Raji (cell line): ENCODE data around the gene CCNY.

Experiments
- POLR2A ChIP-seq: IDR thresholded peaks from 2 replicates; pipeline ENCODE4 v1.6.1; 2011; ENCODE audit warnings: low read depth, low read length, control low read depth; ENCODE audit not compliant: insufficient read depth

CCNY gene

DNA sequence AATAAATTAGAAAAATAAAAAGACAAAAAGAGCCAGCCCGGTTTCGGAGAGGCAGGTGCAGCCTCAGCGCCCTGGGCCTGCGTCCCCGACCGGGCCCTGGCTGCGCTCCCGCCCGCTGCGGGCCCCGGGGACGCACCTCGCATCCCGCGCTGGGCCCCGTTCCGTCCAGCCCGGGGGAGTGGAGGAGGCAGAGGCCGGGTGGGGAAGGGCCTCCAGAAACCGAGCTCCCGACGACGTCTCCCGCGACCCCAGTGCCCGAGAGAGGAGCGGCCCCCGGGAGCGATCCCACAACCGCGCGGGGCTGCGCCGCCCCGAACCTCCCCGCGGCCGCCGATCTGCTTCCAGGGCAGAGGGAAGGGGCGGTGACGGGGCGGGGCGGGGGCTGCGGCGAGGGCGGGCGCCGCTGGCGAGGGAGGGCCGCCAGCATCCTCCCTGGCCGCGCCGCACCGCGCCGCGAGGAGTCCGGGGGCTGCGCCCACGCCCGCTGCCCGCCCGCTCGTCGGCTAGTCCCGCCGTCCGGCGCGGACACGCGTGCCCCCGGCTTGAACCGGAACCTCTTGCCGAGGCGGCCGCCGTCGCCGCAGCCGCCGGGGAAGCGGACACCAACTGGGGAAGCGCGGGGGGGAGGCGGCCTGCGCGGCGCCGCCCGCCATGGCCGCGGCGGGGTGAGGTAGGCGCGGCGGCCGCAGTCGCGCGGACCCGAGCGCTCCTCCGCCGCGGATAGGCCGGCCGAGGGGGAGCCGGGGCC, at the start of gene CCNY:
Gene CCNY, plus strand, starts transcription at position 426 of the 748 bp plus-strand sequence. CDS start 545 bp downstream, outside the sequence.
- peak; percentile 82 for TF ChIP-seq POLR2A

DNA sequence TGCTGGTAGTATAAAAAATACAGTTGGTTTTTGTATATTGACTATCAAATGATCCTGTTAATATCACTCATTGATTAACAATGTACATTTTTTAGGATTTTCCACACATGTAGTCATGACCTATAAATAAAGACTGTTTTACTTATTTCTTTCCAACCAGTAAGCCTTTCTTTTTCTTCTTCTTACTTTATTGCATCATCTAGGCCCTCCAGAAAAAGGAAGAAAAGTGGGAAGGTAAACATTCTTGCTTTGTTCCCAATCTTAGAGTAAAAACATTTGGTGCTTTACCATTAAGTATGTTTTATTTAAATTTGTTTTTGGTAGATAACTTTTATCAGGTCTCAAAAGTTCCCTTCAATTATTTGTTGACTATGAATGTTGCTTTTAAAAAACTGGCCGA, 47.1 kb upstream of the CCNY start:
- no peak for TF ChIP-seq POLR2A

DNA sequence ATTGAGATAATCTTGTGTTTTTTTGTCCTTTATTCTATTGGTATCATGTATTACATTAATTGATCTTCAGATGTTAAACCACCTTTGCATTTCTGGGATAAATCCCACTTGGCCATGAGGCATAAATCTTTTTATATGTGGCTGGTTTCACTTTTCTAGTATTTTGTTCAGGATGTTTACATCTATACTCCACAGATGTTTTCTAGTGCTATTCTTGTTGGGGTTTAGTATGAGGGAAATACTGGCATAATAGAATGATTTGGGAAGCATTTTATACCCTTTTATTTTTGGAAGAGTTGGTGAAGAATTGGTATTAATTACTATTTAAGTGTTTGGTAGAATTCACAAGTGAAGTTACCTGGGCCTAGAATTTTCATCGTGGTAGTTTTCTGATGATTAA, 41.8 kb upstream of the CCNY start:
- no peak for TF ChIP-seq POLR2A

DNA sequence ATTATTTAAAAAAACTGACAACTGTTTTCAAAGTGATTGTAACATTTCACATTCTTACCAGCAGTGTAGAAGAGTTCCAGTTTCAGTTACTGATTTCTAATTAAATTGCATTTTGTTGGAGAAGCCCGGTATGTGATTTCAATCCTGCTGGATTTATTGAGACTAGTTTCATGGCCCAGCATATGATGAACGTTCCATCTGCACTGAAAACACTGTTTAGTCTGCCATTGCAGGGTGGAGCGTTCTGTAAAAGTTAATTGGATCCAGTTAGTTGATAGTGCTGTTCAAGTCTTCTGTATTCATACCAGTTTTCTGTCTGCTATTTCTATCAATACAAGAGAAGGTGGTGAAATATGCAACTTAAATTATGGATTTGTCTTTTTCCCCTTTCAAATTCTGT, 37.3 kb upstream of the CCNY start:
- TF ChIP-seq POLR2A = no peak

DNA sequence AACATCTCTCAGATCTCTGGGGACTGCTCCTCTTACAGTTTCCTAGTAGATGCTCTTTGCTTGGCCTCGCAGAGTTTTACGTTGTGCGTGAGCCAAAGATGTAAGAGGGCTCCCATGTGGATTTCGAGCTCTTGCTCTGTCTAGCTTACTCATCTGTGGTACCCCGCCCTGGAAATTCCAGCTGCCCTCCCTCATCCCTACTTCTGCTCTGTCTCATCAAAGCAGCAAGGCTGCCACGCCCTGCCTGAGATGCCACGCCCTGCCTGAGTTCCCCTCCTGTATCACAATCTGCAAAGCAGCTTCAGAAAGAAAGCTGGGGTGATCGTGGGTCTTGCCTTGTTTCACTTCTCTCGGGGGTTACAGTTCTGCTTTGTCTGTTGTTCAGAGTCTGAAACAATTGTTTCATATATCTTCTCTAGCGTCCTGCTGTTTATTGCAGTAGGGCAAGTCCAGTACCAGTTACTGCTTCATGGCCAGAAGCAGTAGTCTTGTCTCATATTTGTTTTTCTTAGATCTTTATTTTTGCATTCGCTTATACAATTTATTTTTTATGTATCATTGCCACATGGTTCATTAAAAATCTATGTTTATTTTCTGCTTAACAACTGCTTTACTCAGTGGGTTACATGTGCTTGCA, 36.1 kb upstream of the CCNY start:
- TF ChIP-seq POLR2A = no peak

DNA sequence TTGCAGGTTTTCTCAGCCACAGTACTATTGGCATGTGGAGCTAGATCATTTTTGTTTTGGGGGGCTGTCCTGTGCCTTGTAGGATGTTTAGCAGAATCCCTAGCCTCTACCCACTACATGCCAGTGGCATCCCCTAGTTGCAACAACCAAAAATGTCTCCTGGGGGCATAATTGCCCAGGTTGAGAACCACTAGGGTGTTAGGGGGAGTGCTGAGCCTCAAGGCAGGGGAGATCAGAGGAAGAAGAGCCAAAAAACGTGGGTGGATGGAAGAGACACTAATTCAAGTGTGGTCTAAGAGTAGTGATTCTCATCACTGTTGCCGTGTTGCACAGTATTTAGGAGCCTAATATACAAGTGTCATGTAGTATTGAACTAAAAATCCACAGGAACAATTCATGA, 31.7 kb upstream of the CCNY start:
- TF ChIP-seq POLR2A = no peak

DNA sequence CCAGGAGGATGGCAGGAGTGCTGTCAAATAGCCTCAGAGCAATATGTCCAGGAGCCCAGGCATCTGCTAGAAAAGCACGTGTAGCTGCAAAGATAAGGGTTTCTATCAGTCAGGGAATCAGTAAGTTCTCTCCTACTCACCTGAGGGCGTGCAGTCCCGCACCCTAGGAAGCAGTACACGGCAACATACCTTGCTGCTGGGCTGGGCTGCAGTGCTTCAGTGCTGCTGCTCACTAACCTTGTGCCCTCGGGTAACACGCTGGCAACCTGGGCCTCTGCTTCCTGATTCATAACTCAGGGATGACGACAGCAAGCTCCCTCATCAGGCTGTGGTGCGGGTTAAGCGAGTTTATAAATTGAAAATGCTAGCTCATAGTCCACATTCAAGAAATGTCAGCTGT, 29.5 kb upstream of the CCNY start:
- TF ChIP-seq POLR2A = no peak

DNA sequence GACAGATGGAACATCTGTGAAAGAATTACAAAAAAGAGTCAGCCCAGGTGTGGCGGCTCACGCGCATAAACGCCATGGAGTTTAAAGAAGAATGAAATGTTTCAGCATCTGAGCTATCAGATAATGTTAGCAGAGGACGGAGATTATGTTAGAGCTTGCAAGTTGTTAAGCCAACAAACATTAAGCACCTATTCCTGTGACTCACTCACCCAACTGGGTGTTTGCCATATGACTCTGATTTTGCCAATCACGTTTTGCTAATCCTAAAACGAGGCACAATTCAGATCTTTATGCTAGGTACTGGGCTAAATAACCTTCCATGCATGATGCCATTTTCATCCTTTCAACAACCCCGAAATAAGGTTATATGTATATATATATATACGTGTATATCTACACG, 29.0 kb upstream of the CCNY start:
- TF ChIP-seq POLR2A = no peak

DNA sequence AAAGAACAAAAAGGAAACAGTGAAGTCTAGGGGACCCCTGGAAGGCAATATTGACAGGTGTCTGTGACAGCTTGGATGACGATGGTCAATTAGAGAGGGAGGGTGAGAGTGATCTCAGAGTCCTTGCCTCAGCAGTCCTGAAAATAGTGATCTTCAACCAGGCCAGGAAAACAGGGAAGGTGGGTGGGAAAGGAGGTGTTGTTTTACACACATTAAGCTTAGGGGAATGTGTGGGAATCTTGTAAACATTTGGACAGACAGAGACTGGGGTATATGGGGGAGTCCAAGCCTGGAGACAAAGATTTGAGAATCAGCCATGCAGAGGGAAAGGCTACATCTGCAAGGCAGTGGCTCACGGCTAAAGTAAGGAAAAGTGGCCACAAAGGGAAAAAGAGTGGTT, 27.5 kb upstream of the CCNY start:
- TF ChIP-seq POLR2A = no peak

DNA sequence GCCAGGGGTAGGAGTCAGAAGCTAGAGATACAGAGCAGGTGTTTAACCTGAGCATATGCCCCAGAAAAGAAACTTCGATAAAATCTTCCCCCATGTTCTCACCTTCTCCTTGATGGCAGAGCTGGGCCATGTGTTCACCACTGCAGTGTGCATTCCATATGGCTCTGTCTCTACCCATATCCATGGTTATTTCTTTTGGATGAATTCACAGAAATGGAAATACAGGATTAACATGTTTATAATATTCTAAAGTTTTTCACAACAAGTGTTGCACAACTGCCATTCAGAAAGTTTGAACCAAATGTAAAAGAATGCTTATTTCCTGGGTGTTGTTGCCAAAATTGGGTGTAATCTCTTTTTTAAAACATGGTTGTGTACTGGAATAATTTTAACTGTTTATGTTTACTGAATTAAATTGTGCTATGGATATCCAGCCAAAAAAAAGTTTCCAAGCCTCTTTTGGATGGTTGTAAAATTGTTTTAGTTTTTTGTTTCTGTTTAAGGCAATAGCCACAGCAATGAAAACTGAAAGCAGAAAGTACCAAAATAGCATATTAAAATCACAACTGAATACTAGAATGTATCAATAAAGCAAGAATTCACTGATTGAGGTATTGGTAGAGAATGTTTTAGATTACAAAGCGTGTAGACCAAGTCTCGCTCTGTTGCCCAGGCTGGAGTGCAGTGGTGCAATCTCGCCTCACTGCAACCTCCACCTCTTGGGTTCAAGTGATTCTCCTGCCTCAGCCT, 19.9 kb upstream of the CCNY start:
- no peak for TF ChIP-seq POLR2A

DNA sequence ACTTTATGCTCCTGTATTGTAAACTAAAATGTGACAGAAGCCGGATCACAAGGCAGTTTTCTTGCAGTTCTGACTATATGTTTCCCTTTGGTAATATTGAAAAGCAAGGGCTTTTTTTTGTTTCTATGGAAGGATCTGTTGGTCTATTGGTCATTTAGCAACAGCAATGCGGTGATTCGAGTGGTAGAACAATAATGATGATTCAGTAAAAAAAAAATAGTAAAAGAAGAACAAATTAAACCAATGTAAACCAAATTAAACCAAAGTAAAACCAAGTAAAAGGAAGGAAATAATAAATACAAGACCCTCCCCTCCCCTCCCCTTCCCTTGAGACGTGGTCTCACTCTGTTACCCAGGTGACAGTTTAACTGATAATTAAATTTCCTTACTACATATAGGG, 17.8 kb upstream of the CCNY start:
- TF ChIP-seq POLR2A = no peak

DNA sequence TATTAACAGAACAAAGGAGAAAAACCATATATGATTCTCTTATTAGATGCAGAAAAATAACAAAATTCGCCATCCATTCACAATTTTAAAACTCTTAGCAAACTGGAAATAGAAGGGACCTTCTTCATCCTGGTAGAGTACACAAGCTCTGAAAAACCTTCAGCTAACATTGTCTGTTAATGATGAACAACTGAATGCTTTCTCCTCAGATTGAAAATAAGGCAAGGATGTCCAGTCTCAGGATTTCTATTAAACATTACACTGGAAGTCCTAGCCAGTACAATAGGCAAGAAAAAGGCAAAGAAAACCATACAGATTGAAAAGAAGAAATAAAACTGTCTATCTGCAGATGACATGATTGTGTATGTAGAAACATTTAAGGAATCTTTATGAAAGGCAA, 16.0 kb upstream of the CCNY start:
- TF ChIP-seq POLR2A = no peak

DNA sequence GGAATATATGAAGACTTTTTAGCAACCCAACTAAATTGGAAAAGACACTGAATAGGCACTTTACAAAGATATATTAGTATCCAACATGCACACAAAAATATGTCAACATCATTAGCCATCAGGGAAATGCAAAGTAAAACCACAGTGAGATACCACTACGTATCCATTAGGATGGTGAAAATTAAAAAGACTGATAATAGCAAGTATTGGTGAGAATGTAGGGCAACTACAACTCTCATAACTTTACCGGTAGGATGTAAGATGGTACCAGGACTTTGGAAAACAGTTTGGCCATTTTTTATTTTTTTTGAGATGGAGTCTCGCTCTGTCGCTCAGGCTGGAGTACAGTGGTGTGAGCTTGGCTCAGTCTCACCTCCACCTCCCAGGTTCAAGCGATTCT, 13.7 kb upstream of the CCNY start:
- no peak for TF ChIP-seq POLR2A

DNA sequence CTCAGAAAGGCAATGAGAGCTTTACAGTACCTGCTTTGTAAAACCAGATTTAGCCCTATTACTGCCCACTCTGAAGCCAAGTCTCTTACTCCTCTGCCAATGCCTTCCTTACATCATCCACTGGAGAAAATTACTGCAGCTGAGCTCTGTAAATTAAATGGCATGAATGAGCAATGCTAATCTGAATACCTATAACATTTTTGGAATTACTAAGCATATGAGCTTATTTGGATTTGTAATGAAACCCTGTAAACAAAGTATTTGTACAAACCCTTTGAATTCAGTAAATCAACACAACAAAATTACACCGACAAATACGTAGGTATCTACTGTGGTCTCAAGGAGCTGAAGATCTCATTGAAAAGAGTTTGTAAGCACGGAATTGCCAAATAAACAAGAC, 12.1 kb upstream of the CCNY start:
- TF ChIP-seq POLR2A = no peak

DNA sequence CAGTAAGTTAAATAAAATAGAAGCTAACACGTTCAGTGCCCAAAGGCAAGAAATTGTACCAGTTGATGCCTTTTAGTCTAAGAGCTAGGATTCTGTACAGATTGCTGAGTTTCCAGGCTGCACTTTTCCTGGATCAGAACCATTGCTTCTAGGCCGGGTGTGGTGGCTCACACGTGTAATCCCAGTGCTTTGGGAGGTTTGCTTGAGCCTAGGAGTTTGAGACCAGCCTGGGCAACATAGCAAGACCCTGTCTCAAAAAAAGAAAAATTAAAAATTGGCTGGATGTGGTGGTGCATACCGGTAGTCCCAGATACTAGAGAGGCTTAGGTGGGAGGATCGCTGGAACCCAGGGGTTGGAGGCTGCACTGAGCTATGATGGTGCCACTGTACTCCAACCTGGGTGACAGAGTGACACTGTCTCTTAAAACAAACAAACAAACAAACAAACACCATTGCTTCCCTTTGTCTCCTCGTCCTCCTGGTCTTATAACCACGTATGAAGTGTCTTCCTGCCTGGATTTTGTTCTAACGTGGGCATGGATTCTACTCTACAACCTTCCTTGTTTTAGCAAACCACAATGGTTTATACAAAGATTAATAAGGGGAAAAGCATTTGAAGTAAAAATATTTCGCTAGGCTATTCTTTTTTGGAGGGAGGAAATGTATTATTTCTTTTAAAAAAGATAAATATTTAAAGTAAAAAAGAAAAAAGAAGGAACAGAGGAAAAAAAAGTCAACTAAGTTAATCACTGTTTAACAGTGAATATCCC, 9.7 kb upstream of the CCNY start:
- no peak for TF ChIP-seq POLR2A

DNA sequence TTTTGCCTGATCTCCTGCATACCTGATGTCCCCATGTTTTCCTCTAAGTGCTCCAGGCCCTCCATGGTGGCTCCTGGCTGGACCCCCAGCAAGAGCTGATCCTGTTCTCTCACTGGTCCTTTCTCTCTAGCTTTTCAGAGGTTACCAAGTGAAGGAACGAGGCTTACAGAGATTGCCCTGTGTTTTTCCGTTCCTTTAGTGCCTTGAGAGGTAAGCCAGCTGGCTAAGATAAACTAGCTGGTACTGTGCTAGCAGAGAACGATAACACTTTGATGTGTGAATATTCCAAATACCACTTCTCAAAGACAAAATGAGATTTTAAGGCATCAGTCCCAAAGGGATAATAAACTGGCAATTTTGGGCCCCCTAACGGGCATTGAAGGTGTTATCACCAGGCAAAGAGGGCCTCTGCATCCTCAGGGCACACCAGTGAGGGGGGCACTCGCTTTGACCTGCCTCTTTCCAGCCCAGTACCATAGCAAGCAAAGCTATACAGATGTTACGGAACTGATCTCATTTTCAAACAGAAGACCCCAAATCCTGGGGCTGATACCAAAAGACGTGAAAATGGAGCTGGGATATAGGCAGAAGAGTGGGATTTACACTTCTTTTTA, 8.4 kb upstream of the CCNY start:
- TF ChIP-seq POLR2A = no peak
